GM21390 (cell line): ENCODE results near the gene PIK3C2A.

Experiments
- ATAC-seq: cut with Tn5 transposase; IDR thresholded peaks from one replicate; pipeline ENCODE4 v1.9.1; 2021; ENCODE audit not compliant: unreplicated experiment

Gene PIK3C2A

DNA sequence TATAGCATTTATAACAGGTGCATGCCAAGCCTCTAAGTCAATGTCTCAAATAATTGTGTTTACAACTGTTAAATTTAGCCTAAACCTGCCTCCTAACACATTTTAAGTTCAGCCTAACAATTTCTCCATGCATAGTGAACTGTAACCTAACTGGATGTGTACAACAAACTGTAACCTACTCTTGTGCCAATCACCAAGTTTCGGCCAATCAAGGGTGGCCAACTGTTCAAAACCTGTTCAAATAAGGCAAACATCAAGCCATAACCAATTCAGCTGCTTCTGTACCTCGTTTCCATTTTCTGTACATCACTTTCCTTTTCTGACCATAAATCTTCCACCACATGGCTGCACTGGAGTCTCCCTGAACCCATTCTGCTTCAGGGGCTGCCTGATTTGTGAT, 45.4 kb downstream of the PIK3C2A start:
- no peak for ATAC-seq

DNA sequence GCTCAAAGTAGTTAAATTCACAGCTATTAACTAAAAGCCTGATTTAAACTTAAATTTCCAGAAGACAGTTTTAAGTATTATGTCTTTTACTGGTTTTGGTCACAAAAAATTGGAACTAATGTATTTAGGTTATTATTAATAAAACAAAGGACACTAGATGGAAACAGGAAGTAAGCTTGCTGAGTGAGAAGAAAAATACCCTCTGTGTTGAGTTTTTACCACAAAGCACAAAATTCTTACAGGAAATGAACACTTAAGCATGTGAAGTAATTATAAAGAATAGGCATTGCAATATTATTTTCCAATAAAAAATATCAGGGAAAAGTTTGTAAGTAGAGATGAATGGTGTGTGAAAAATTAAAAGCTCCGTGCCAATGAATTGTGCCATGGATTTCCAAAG, 46.3 kb downstream of the PIK3C2A start:
- no peak for ATAC-seq

DNA sequence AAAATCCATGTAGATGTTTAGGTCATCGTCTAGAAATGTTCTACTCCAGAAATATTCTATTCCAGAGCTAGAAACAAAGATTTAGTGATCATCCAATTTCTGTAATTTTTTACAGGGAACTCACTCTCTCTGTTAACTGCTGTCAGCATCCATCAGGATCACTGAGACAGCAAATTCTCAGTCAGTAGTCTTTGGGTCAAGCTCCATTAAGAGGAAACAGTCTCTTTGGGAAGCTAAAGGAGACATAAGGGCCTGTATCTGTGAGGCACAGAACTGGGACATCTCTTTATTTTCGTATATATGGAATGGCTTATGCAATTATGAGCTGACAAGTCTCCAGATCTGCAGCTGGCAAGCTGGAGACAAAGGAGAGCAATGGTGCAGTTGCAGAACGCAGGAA, 48.3 kb downstream of the PIK3C2A start:
- ATAC-seq, result no peak
